ENCODE measurements around the gene PRKCB.

The PRKCB gene

GRCh38 chr16:24049113-24049512 is 213.3 kb downstream of the PRKCB start:
- DNase-seq (ENCODE audit: low read depth): no peak

GRCh38 chr16:24051125-24051524 is 215.3 kb downstream of the PRKCB start:
- no peak for DNase-seq (ENCODE audit: low read depth)

GRCh38 chr16:24052329-24053098 is 216.7 kb downstream of the PRKCB start:
- no peak for DNase-seq (ENCODE audit: low read depth)

- no peak for DNase-seq (ENCODE audit: low read depth)
Measured at GRCh38 chr16:24053099-24053946, 217.5 kb downstream of the PRKCB start.

- DNase-seq (ENCODE audit: low read depth): no peak
Measured at GRCh38 chr16:24054741-24055491, 219.1 kb downstream of the PRKCB start.

GRCh38 chr16:24062270-24062817 is 226.6 kb downstream of the PRKCB start:
- DNase-seq (ENCODE audit: low read depth): no peak

GRCh38 chr16:24069036-24069590 is 233.3 kb downstream of the PRKCB start:
- no peak for DNase-seq (ENCODE audit: low read depth)

GRCh38 chr16:24070851-24071250 is 235.1 kb downstream of the PRKCB start:
- no peak for DNase-seq (ENCODE audit: low read depth)

- DNase-seq (ENCODE audit: low read depth): no peak
Measured at GRCh38 chr16:24071666-24072360, 236.0 kb downstream of the PRKCB start.

GRCh38 chr16:24073321-24073720 is 237.5 kb downstream of the PRKCB start:
- no peak for DNase-seq (ENCODE audit: low read depth)

GRCh38 chr16:24074574-24074973 is 238.8 kb downstream of the PRKCB start:
- no peak for DNase-seq (ENCODE audit: low read depth)

- DNase-seq (ENCODE audit: low read depth): no peak
Measured at GRCh38 chr16:24075302-24075701, 239.5 kb downstream of the PRKCB start.

GRCh38 chr16:24075931-24076716 is 240.3 kb downstream of the PRKCB start:
- no peak for DNase-seq (ENCODE audit: low read depth)

GRCh38 chr16:24077292-24077691 is 241.5 kb downstream of the PRKCB start:
- DNase-seq (ENCODE audit: low read depth): no peak

GRCh38 chr16:24077966-24078365 is 242.2 kb downstream of the PRKCB start:
- no peak for DNase-seq (ENCODE audit: low read depth)

- no peak for DNase-seq (ENCODE audit: low read depth)
Measured at GRCh38 chr16:24085666-24086065, 249.9 kb downstream of the PRKCB start.

GRCh38 chr16:24087891-24088410 is 252.2 kb downstream of the PRKCB start:
- no peak for DNase-seq (ENCODE audit: low read depth)

GRCh38 chr16:24088767-24089166 is 253.0 kb downstream of the PRKCB start:
- DNase-seq (ENCODE audit: low read depth): no peak

- DNase-seq (ENCODE audit: low read depth): no peak
Measured at GRCh38 chr16:24091125-24091524, 255.3 kb downstream of the PRKCB start.

GRCh38 chr16:24093049-24093448 is 257.3 kb downstream of the PRKCB start:
- no peak for DNase-seq (ENCODE audit: low read depth)

All from T follicular helper cell (primary cell).